DMS 273 (cell line): Measurements from ENCODE around the gene KDF1.

Experiments
- DNase-seq: peaks from one replicate; lab custom pipeline; 2025; ENCODE audit not compliant: unreplicated experiment; lab: John Stamatoyannopoulos, UW

KDF1 gene

DNA sequence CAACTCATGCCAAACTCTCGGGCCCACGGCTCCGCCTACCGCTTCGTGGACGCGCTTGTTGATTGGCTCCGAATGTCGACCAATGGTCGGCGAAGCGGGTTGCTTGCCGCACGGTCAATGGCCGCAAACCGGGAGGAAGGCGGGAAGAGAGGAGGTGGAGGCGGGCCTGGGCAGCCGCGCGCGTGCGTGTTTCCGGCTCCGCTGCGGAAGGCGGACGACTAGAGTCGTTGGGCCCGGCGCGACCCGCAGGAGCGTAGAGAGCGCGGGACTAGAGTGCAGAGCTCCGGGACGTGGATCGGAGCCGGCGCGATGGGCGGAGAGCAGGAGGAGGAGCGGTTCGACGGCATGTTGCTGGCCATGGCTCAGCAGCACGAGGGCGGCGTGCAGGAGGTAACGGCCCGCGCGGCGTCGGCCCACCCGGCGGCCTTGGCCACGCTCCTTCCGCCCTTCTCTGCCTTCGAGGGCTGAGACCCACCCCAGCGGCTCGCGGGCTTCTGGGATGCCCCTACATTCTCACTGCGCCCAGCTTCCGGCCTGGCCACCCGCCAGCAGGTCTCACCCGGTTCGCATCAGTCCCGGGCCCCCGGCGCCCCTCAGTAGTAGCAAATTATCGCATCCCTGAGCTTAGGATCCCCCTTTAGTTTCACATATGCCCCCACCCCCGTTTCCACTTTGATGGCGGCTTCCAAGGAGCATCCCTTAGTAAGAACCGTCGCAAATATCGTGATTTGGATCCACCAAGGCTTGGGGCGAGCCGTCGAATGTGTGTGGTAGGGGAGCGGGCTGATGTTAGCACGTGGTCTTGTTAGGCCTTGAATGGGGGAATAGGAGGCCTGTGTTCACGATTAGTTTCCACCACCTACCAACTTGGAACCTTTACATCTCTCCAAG is 38.5 kb downstream of the KDF1 start, which contains the start of gene NUDC:
Gene NUDC (plus strand): TSS at position 204 of the 891 bp plus-strand sequence. CDS start 106 bp downstream, at position 310.
- DNase-seq, result peak; percentile 99

DNA sequence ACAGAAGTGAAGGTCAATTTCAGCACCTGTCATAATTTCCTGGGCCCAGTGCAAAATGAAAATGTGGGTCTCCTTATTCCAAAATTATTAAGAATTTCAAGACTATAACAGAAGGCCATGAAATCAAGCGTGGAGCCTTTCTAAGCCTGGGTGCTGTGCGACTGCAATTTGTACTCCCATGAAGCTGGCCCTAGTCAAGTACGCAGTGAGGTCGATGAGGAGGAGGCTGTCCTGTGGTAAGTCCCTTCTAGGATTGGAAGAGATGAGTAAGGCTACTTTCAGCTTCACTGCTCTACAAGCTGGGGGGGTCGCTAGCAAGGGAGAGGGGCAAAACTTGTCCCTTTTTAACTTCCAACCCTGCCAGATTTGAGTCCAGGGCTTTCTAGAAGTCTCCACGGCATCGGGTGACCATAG is 39.1 kb downstream of the KDF1 start:
- DNase-seq, result no peak

DNA sequence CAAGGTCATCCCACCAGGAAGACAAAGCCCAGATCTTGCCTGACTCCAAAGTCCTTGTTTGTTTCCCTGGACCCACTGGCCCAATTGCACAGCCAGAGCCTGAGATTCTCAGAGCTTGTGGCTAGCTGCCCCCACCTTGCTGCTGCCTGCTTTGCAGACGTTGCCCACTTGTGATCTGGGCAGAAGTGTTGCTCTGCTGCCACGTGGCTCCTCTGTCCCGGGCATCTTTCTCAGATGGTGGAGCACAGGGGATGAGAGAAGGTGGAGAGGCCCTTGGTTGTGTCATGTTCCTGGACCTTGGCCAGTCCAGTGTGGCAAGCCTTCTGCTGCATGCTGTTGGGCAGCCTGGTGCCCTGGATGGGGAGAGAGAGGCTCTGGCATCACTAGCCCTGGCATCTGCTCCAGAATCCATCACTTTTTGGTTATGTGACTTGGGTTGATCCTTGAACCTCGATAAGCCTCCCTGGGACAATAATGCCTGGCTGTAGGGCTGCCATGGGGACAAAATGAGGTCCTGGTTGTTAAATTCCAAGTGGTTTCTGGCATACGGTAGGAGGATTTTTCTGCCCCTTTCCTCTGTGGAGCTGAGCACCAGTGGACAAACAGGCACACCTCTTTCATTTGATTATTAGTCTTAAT is 44.9 kb downstream of the KDF1 start:
- DNase-seq, result peak; percentile 54

GRCh38 chr1:26913754-26914619 is 46.3 kb downstream of the KDF1 start, which contains the start of gene NR0B2:
Gene NR0B2 (minus strand): TSS chr1:26913975. CDS start chr1:26913940, 35 bp downstream.
- DNase-seq, result peak; percentile 73

- no peak for DNase-seq
Observed at GRCh38 chr1:26913389-26913753, 46.9 kb downstream of the KDF1 start.

DNA sequence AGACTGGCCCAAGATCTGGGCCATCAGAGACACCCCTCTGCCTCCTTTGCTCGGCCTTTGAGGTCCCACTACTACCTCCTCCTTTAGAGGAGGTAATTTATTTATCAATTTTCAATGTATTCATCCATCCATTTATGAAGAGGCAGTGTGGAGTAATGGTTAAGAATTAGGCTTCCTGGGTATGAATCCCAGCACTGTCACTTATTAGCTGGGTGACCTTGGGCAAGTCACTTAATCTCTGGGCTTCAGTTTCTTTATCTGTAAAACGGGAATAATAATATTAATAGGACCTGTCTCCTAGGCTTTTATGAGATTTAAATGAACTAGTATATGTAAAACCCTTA is 48.1 kb downstream of the KDF1 start:
- no peak for DNase-seq

GRCh38 chr1:26911399-26912146 is 48.7 kb downstream of the KDF1 start:
- no peak for DNase-seq

DNA sequence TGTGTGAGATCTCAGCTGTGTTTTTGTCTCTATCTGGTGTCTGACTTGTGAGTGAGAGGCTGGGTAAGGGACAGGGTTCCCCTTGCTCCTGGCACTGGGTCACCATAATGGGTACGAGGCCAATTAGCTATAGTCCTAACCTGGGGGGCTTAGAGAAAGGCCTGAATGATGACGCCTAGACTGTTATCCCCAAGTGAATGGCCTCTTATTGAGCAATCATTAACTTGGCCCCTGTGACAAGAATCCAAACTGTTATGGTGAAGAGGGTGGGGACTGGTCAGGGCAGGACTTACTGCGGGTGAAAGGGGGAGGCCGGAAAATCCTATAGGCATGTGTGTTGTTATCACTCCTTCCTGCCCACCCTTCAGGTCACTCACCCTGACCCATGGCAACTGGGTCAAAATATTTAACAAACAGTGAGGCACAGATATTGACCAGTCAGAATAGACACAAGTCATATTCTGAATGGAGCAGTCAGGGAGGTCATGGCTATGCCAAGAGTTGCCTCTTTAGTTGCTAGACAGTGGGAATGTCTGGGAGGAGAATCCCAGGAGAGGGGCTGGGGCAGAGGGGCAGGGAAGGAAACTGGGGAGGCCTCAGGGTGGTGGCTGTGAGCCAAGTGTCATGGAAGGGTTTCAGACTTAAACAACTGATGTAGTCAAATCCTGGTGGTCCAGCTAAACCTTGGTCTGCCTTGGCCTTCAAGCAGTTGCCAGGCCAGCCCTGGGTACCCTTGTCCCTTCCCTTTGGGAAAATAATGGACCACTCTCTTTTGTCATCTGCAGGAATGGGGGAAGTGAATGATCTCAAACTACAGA is 49.7 kb downstream of the KDF1 start:
- no peak for DNase-seq

GRCh38 chr1:26909951-26910342 is 50.3 kb downstream of the KDF1 start:
- DNase-seq, result no peak

DNA sequence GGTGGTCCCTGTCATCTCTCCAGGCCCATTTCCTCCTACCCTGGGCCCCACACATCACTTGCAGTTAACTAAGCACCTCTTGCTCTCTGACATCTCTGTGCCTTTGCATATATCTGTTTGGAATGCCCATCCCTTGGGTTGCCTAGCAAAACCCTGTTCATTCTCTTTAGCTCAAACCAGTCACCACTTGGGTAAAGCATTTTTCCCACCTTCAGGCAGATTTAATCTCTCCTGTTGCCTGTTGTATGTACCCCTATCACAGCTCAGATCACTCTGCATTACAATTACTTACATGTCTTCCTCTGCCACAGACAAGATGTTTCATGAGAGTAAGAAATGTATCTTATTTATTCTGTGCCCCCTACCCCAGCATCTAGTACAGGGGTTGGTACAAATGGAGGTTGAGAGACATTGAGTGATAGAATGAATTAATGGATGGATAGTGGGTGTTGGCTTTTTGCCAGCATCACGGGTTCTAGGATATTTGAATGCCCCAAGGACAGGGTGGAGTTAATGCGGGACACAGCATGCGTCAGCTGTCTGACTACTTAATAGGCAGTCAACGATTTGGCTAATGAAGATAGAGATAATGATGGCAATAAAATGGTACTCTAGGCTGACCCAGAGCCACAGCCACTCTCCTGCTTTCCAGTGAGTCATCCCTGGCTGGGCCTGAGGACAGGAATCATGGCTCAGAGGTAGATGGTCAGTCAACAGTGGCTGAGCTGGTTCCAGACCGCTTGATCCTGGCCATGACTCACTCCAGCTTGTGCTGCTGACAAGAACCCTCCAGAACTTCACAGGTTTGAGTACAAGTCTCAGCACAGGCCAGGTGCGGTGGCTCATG is 53.0 kb downstream of the KDF1 start:
- DNase-seq, result no peak

DNA sequence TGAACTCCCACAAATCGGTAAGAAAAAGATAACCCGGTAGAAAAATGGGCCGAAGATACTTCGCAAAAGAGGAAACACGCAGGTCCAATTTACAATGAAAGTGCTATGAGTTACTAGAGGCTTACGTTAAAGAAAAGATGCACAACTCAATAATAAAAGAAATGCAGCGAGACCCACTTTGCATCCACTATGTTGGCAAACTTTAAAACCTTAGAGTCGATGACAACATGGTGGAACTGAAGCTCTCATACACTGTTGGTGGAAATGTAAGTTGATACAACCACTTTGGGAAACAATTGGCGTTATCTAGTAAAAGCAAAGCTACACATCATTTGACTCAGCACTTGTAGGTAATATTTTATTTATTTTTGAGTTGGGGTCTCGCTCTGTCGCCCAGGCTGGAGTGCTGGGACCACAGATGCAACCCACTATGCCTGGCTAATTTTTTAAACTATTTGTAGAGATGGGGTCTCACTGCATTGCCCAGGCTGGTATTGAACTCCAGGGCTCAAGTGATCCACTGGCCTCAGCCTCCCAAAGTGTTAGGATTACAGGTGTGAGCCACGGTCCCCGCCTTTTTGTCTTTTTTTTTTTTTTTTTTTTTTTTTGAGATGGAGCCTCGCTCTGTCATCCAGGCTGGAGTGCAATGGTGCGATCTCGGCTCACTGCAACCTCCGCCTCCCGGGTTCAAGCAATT is 59.3 kb downstream of the KDF1 start:
- DNase-seq, result no peak

DNA sequence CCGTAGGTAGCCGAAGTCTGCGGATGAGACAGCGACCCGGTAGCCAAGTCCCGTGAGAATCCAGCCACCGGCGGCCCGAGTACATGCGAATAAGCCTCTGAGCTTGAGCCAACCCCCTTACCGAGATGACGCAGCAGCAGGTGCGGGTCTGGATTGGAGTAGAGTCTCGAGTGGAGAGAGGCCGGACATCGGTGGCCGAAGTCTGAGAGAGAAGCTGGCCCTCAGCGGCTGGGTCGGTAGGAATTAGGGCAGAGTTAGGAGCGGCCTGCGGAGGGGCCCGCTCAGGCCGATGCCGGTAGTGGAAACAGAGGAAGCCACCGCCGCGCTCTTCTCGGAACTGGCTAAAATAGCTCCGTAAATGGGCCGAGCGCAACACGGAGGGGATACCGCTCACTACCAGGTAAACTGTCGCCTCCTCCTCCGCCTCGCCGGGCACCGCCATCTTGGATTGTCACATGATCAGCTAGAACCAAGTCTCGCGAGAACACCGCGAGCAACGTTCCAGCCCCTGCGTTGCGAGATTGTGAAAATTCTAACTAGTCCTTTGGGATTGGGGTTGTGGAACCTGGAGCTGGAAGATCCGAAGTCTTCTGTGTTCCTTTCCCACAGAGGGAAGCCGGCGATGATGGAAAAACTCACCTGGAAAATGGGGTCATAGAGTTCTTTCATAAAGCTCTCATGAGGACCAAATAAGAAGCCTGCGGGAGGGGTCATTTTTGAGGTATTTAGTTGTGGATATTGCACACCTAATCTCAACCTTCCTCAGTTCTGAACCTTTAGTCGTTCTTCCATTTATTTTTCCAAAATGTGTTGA is 60.1 kb downstream of the KDF1 start, which contains the start of gene GPATCH3:
Gene GPATCH3 (minus strand): TSS at position 467 of the 814 bp plus-strand sequence. CDS start 25 bp downstream, at position 442.
- DNase-seq, result peak; percentile 97
